HUES6 (cell line): ENCODE measurements around the gene PCDHA6.
A peak's percentile ranks its signal among the peaks of the same experiment; 100 is the strongest.
"Not testable (repeated sequence)": the region's sequence is repeated elsewhere in the genome, so short reads cannot be mapped to it uniquely, and the experiment has no call there.

Experiments
- H3K27ac ChIP-seq: 2 replicates; pipeline ENCODE4 v1.7.0; 2013; ENCODE audit warnings: low read depth, mild to moderate bottlenecking, low read length, inconsistent platforms
- H3K27me3 ChIP-seq: 2 replicates; pipeline ENCODE4 v1.6.1; 2013; ENCODE audit warnings: low read length; ENCODE audit not compliant: control insufficient read depth, insufficient read depth
- H3K36me3 ChIP-seq: 2 replicates; pipeline ENCODE4 v1.6.1; 2013; ENCODE audit warnings: low read length; ENCODE audit not compliant: control insufficient read depth, insufficient read depth
- H3K4me1 ChIP-seq: 2 replicates; pipeline ENCODE4 v1.6.1; 2013; ENCODE audit warnings: low read length; ENCODE audit not compliant: control insufficient read depth, insufficient read depth
- H3K4me3 ChIP-seq: 2 replicates; pipeline ENCODE4 v1.5.1; 2013; ENCODE audit warnings: low read depth, low read length
- H3K9ac ChIP-seq: one replicate; pipeline ENCODE4 v1.6.1; 2013; ENCODE audit warnings: mild to moderate bottlenecking, low read length
- H3K9me3 ChIP-seq: 2 replicates; pipeline ENCODE4 v1.6.1; 2013; ENCODE audit warnings: low read depth, low read length; ENCODE audit not compliant: control insufficient read depth, insufficient read depth

The PCDHA6 gene

GRCh38 chr5:140827704-140828361, at the start of gene PCDHA6:
Gene PCDHA6, plus strand, starts transcription at chr5:140827960. Its CDS starts 132 bp downstream, at chr5:140828092.
- H3K4me3 ChIP-seq = peak within 1 kb of the TSS; percentile 31; the same call in 1 of the 2 replicates
- H3K27ac ChIP-seq = no peak within 1 kb of the TSS
- no peak within 1 kb of the TSS for H3K9ac ChIP-seq
- no peaks in the 10 kb centered on the region for H3K36me3 ChIP-seq
- H3K4me1 ChIP-seq = no peaks in the 10 kb centered on the region
- peaks cover 5% of the 10 kb centered on the region; the same call in 1 of the 2 replicates for H3K9me3 ChIP-seq
- no peaks in the 10 kb centered on the region for H3K27me3 ChIP-seq

- Histone ChIP-seq H3K27me3 (no peaks in the 10 kb centered on the region), H3K4me3 (no peak overlapping the region), H3K9me3 (peaks cover 53% of the 10 kb centered on the region), H3K9ac (no peak overlapping the region), H3K36me3 (no peaks in the 10 kb centered on the region), H3K27ac (no peak overlapping the region), H3K4me1 (no peaks in the 10 kb centered on the region)
Measured at GRCh38 chr5:140780512-140780911, 47.2 kb upstream of the PCDHA6 start.

GRCh38 chr5:140785905-140786686, 41.7 kb upstream of the PCDHA6 start, which contains the start of gene PCDHA1:
Gene PCDHA1, plus strand, starts transcription at chr5:140786140.
- Histone ChIP-seq H3K9me3 (peaks cover 59% of the 10 kb centered on the region), H3K36me3 (no peaks in the 10 kb centered on the region), H3K4me3 (no peak within 1 kb of the TSS), H3K4me1 (no peaks in the 10 kb centered on the region), H3K27ac (no peak within 1 kb of the TSS), H3K27me3 (no peaks in the 10 kb centered on the region), H3K9ac (no peak within 1 kb of the TSS)

- H3K9me3 ChIP-seq = peaks cover 53% of the 10 kb centered on the region
- H3K36me3 ChIP-seq, H3K27ac ChIP-seq, H3K9ac ChIP-seq, H3K27me3 ChIP-seq, H3K4me1 ChIP-seq, H3K4me3 ChIP-seq: not testable (repeated sequence)
Measured at GRCh38 chr5:140787422-140787821, 40.3 kb upstream of the PCDHA6 start.

GRCh38 chr5:140787849-140788504, 39.8 kb upstream of the PCDHA6 start:
- H3K27me3 ChIP-seq, H3K4me1 ChIP-seq, H3K9ac ChIP-seq, H3K4me3 ChIP-seq, H3K27ac ChIP-seq, H3K36me3 ChIP-seq: not testable (repeated sequence)
- H3K9me3 ChIP-seq = peaks cover 52% of the 10 kb centered on the region

GRCh38 chr5:140791089-140791488, 36.7 kb upstream of the PCDHA6 start:
- Histone ChIP-seq H3K9ac (no peak overlapping the region), H3K27ac (no peak overlapping the region), H3K36me3 (no peaks in the 10 kb centered on the region), H3K9me3 (peaks cover 46% of the 10 kb centered on the region), H3K27me3 (no peaks in the 10 kb centered on the region), H3K4me3 (no peak overlapping the region), H3K4me1 (no peaks in the 10 kb centered on the region)

- Histone ChIP-seq H3K4me1 (no peaks in the 10 kb centered on the region), H3K9ac (peak within 1 kb of the TSS; percentile 40), H3K27me3 (no peaks in the 10 kb centered on the region), H3K36me3 (peaks cover 4% of the 10 kb centered on the region; the same call in 1 of the 2 replicates), H3K9me3 (peaks cover 20% of the 10 kb centered on the region), H3K27ac (no peak within 1 kb of the TSS), H3K4me3 (peak within 1 kb of the TSS; percentile 71)
Measured at GRCh38 chr5:140794595-140795258, 33.0 kb upstream of the PCDHA6 start, which contains the start of gene PCDHA2. Gene PCDHA2, plus strand, starts transcription at chr5:140794852.

- Histone ChIP-seq H3K9ac (peak overlapping the region; percentile 40), H3K36me3 (peaks cover 4% of the 10 kb centered on the region; the same call in 1 of the 2 replicates), H3K9me3 (peaks cover 20% of the 10 kb centered on the region), H3K4me1 (no peaks in the 10 kb centered on the region), H3K4me3 (peak overlapping the region; percentile 71), H3K27ac (no peak overlapping the region), H3K27me3 (no peaks in the 10 kb centered on the region)
Measured at GRCh38 chr5:140795259-140795641, 32.5 kb upstream of the PCDHA6 start.

GRCh38 chr5:140796072-140796717, 31.6 kb upstream of the PCDHA6 start:
- not testable (repeated sequence) for H3K27me3 ChIP-seq, H3K9ac ChIP-seq, H3K36me3 ChIP-seq, H3K4me3 ChIP-seq, H3K27ac ChIP-seq, H3K4me1 ChIP-seq
- H3K9me3 ChIP-seq = peaks cover 18% of the 10 kb centered on the region

- H3K27ac ChIP-seq = no peak overlapping the region
- peaks cover 19% of the 10 kb centered on the region for H3K9me3 ChIP-seq
- no peak overlapping the region for H3K4me3 ChIP-seq
- no peak overlapping the region for H3K9ac ChIP-seq
- no peaks in the 10 kb centered on the region for H3K27me3 ChIP-seq
- no peaks in the 10 kb centered on the region for H3K4me1 ChIP-seq
- H3K36me3 ChIP-seq = peaks cover 4% of the 10 kb centered on the region; the same call in 1 of the 2 replicates
Measured at GRCh38 chr5:140796718-140797095, 31.1 kb upstream of the PCDHA6 start.
